Activated naive CD4-positive, alpha-beta T cell treated with anti-CD3 and anti-CD28 coated beads, Interleukin-2, amount 10 ng/mL, durations not matched to agents 7 days and 5 days (primary cell): ENCODE measurements around the gene IL1RAPL2.

Source experiments
- CTCF ChIA-PET: fragments of 350-600 bp; sonication (Branson Sonifier 250); formaldehyde crosslinking; loops from one replicate; lab custom pipeline; 2021; ENCODE audit warnings: antibody characterized with exemption; lab: Charles Lee
- DNase-seq: peaks from one replicate; pipeline ENCODE4 v3.0.0-alpha.2; 2020
- H3K27ac Mint-ChIP-seq: one replicate; pipeline ENCODE4 v1.8.0; 2021; ENCODE audit warnings: mild to moderate bottlenecking, moderate library complexity, mixed read lengths
- H3K27me3 Mint-ChIP-seq: one replicate; pipeline ENCODE4 v1.8.0; 2021; ENCODE audit warnings: mild to moderate bottlenecking, mixed read lengths
- H3K36me3 Mint-ChIP-seq: one replicate; pipeline ENCODE4 v1.8.0; 2021; ENCODE audit warnings: mixed read lengths
- H3K4me1 Mint-ChIP-seq: one replicate; pipeline ENCODE4 v1.8.0; 2021; ENCODE audit warnings: mixed read lengths
- H3K4me3 Mint-ChIP-seq: one replicate; pipeline ENCODE4 v1.8.0; 2021; ENCODE audit warnings: mild to moderate bottlenecking, moderate library complexity, mixed read lengths
- H3K9me3 Mint-ChIP-seq: one replicate; pipeline ENCODE4 v1.8.0; 2021; ENCODE audit warnings: mixed read lengths

Gene IL1RAPL2

GRCh38 chrX:105424729-105425128 lies 858.7 kb downstream of the IL1RAPL2 start:
- no peak overlapping the region for H3K4me3 Mint-ChIP-seq
- no peak overlapping the region for H3K27ac Mint-ChIP-seq
- H3K27me3 Mint-ChIP-seq, result no peaks in the 10 kb centered on the region
- DNase-seq, result no peak
- CTCF ChIA-PET, result no interaction called here
- no peaks in the 10 kb centered on the region for H3K9me3 Mint-ChIP-seq
- H3K4me1 Mint-ChIP-seq, result no peaks in the 10 kb centered on the region
- H3K36me3 Mint-ChIP-seq, result no peaks in the 10 kb centered on the region

- CTCF ChIA-PET, result no interaction called here
These were observed 885.4 kb downstream of the IL1RAPL2 start for GRCh38 chrX:105451401-105451800.

GRCh38 chrX:105458846-105459245 lies 892.8 kb downstream of the IL1RAPL2 start:
- Mint-ChIP-seq H3K36me3 (no peaks in the 10 kb centered on the region), H3K27ac (no peak overlapping the region), H3K4me3 (no peak overlapping the region), H3K9me3 (peaks cover 1% of the 10 kb centered on the region), H3K4me1 (no peaks in the 10 kb centered on the region), H3K27me3 (no peaks in the 10 kb centered on the region)
- no peak for DNase-seq
- CTCF ChIA-PET, result no interaction called here

More at GRCh38 chrX:105451401-105451800, 885.4 kb downstream of the IL1RAPL2 start:
- Mint-ChIP-seq H3K27me3 (no peaks in the 10 kb centered on the region), H3K4me1 (no peaks in the 10 kb centered on the region), H3K27ac (no peak overlapping the region), H3K9me3 (peaks cover 1% of the 10 kb centered on the region), H3K36me3 (no peaks in the 10 kb centered on the region), H3K4me3 (no peak overlapping the region)
- DNase-seq, result no peak

GRCh38 chrX:105460376-105460775 lies 894.4 kb downstream of the IL1RAPL2 start:
- Mint-ChIP-seq H3K4me1 (no peaks in the 10 kb centered on the region), H3K27me3 (no peaks in the 10 kb centered on the region), H3K27ac (no peak overlapping the region), H3K36me3 (no peaks in the 10 kb centered on the region), H3K9me3 (peaks cover 1% of the 10 kb centered on the region), H3K4me3 (no peak overlapping the region)
- CTCF ChIA-PET, result no interaction called here
- DNase-seq, result no peak

GRCh38 chrX:105461016-105461415 lies 895.0 kb downstream of the IL1RAPL2 start:
- Mint-ChIP-seq H3K36me3 (no peaks in the 10 kb centered on the region), H3K9me3 (peaks cover 1% of the 10 kb centered on the region), H3K27ac (no peak overlapping the region), H3K4me3 (no peak overlapping the region), H3K27me3 (no peaks in the 10 kb centered on the region), H3K4me1 (no peaks in the 10 kb centered on the region)
- no peak for DNase-seq
- CTCF ChIA-PET, result no interaction called here

GRCh38 chrX:105462186-105462585 lies 896.2 kb downstream of the IL1RAPL2 start:
- H3K36me3 Mint-ChIP-seq, result no peaks in the 10 kb centered on the region
- no peak overlapping the region for H3K4me3 Mint-ChIP-seq
- no peak for DNase-seq
- H3K27me3 Mint-ChIP-seq, result no peaks in the 10 kb centered on the region
- H3K4me1 Mint-ChIP-seq, result no peaks in the 10 kb centered on the region
- no peaks in the 10 kb centered on the region for H3K9me3 Mint-ChIP-seq
- H3K27ac Mint-ChIP-seq, result no peak overlapping the region
- CTCF ChIA-PET, result no interaction called here

- H3K27me3 Mint-ChIP-seq, result no peaks in the 10 kb centered on the region
- H3K27ac Mint-ChIP-seq, result no peak overlapping the region
- H3K4me1 Mint-ChIP-seq, result no peaks in the 10 kb centered on the region
- no peak overlapping the region for H3K4me3 Mint-ChIP-seq
- DNase-seq, result no peak
- CTCF ChIA-PET, result no interaction called here
- H3K9me3 Mint-ChIP-seq, result no peaks in the 10 kb centered on the region
- H3K36me3 Mint-ChIP-seq, result no peaks in the 10 kb centered on the region
These were observed 897.5 kb downstream of the IL1RAPL2 start for GRCh38 chrX:105463473-105463872.

GRCh38 chrX:105464618-105465017 lies 898.6 kb downstream of the IL1RAPL2 start:
- Mint-ChIP-seq H3K4me1 (no peaks in the 10 kb centered on the region), H3K9me3 (no peaks in the 10 kb centered on the region), H3K4me3 (no peak overlapping the region), H3K36me3 (no peaks in the 10 kb centered on the region), H3K27ac (no peak overlapping the region), H3K27me3 (no peaks in the 10 kb centered on the region)
- no peak for DNase-seq
- CTCF ChIA-PET, result no interaction called here

GRCh38 chrX:105468741-105469140 lies 902.7 kb downstream of the IL1RAPL2 start:
- Mint-ChIP-seq H3K4me3 (no peak overlapping the region), H3K27ac (no peak overlapping the region), H3K4me1 (no peaks in the 10 kb centered on the region), H3K9me3 (no peaks in the 10 kb centered on the region), H3K36me3 (no peaks in the 10 kb centered on the region), H3K27me3 (no peaks in the 10 kb centered on the region)
- no peak for DNase-seq
- CTCF ChIA-PET, result no interaction called here

- no peak overlapping the region for H3K4me3 Mint-ChIP-seq
- H3K27ac Mint-ChIP-seq, result no peak overlapping the region
- no peaks in the 10 kb centered on the region for H3K27me3 Mint-ChIP-seq
- H3K9me3 Mint-ChIP-seq, result no peaks in the 10 kb centered on the region
- CTCF ChIA-PET, result no interaction called here
- H3K4me1 Mint-ChIP-seq, result no peaks in the 10 kb centered on the region
- H3K36me3 Mint-ChIP-seq, result no peaks in the 10 kb centered on the region
- DNase-seq, result no peak
These were observed 905.6 kb downstream of the IL1RAPL2 start for GRCh38 chrX:105471597-105471996.

- CTCF ChIA-PET, result no interaction called here
- Mint-ChIP-seq H3K9me3 (no peaks in the 10 kb centered on the region), H3K4me3 (no peak overlapping the region), H3K27ac (no peak overlapping the region), H3K36me3 (no peaks in the 10 kb centered on the region), H3K27me3 (no peaks in the 10 kb centered on the region), H3K4me1 (no peaks in the 10 kb centered on the region)
- DNase-seq, result no peak
These were observed 909.8 kb downstream of the IL1RAPL2 start for GRCh38 chrX:105475801-105476200.

GRCh38 chrX:105477351-105477750 lies 911.4 kb downstream of the IL1RAPL2 start:
- Mint-ChIP-seq H3K9me3 (no peaks in the 10 kb centered on the region), H3K4me1 (no peaks in the 10 kb centered on the region)

GRCh38 chrX:105480646-105481310 lies 914.8 kb downstream of the IL1RAPL2 start:
- no peak overlapping the region for H3K4me3 Mint-ChIP-seq
- H3K27me3 Mint-ChIP-seq, result no peaks in the 10 kb centered on the region
- H3K4me1 Mint-ChIP-seq, result no peaks in the 10 kb centered on the region
- CTCF ChIA-PET, result no interaction called here
- H3K27ac Mint-ChIP-seq, result no peak overlapping the region
- H3K9me3 Mint-ChIP-seq, result no peaks in the 10 kb centered on the region
- DNase-seq, result no peak
- H3K36me3 Mint-ChIP-seq, result no peaks in the 10 kb centered on the region

More at GRCh38 chrX:105477351-105477750, 911.4 kb downstream of the IL1RAPL2 start:
- Mint-ChIP-seq H3K27me3 (no peaks in the 10 kb centered on the region), H3K36me3 (no peaks in the 10 kb centered on the region), H3K27ac (no peak overlapping the region), H3K4me3 (no peak overlapping the region)
- CTCF ChIA-PET, result no interaction called here
- DNase-seq, result no peak

- no peak for DNase-seq
- Mint-ChIP-seq H3K27ac (no peak overlapping the region), H3K27me3 (no peaks in the 10 kb centered on the region), H3K4me3 (no peak overlapping the region), H3K9me3 (no peaks in the 10 kb centered on the region), H3K4me1 (no peaks in the 10 kb centered on the region), H3K36me3 (no peaks in the 10 kb centered on the region)
- CTCF ChIA-PET, result no interaction called here
These were observed 917.0 kb downstream of the IL1RAPL2 start for GRCh38 chrX:105483011-105483410.

- Mint-ChIP-seq H3K36me3 (no peaks in the 10 kb centered on the region), H3K27ac (no peak overlapping the region), H3K4me1 (no peaks in the 10 kb centered on the region), H3K4me3 (no peak overlapping the region), H3K9me3 (no peaks in the 10 kb centered on the region), H3K27me3 (no peaks in the 10 kb centered on the region)
- CTCF ChIA-PET, result no interaction called here
- DNase-seq, result no peak
These were observed 922.7 kb downstream of the IL1RAPL2 start for GRCh38 chrX:105488716-105489115.
